Measurements from ENCODE around the gene GPR17.

The GPR17 gene, protein sequence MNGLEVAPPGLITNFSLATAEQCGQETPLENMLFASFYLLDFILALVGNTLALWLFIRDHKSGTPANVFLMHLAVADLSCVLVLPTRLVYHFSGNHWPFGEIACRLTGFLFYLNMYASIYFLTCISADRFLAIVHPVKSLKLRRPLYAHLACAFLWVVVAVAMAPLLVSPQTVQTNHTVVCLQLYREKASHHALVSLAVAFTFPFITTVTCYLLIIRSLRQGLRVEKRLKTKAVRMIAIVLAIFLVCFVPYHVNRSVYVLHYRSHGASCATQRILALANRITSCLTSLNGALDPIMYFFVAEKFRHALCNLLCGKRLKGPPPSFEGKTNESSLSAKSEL

DNA sequence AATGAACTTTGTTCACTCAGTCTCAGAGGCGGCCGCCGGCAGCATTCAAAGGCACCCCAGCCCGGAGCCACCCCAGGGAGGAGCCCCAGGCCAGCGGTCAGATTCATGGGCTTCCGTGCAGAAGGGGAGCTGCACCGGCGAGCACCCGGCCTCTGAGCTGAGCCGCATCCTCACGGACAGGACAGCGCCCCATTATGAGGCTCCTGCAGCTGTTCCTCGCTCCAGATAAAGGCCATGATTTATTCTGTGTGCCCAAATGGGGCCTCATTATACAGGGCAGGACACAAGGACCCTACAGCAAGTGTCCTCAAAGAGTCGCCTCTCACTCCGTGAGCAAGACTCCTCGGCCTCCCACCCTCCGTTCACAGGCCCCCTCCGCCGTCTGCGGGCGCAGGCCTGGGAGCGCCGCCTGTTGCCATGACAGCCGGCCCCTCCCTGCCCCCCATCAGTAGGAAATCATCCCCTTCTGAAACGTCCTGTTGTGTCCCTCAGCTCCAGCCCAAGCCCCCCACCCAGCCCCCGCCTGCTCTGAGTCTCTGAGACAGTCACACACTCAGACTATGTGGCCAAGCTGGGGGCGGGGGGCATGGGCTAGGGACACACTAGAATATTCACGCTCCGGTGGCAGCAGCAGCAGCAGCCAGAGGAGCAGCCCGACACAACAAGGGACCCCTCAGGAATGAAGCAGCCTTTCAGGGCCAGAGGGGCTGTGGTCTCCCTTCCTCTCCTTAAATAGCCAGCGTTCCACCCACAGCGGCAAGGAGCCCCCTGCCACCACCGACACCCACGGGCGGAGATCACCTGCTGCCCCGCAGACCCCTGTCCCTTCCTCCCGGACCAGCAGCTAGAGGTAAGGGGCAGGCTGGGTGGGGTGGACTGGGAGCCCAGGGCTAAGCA is at the start of gene GPR17:
Gene GPR17, plus strand, starts transcription at position 759 of the 897 bp plus-strand sequence. CDS start 4,583 bp downstream, outside the sequence.
- DNase-seq = no peak

DNA sequence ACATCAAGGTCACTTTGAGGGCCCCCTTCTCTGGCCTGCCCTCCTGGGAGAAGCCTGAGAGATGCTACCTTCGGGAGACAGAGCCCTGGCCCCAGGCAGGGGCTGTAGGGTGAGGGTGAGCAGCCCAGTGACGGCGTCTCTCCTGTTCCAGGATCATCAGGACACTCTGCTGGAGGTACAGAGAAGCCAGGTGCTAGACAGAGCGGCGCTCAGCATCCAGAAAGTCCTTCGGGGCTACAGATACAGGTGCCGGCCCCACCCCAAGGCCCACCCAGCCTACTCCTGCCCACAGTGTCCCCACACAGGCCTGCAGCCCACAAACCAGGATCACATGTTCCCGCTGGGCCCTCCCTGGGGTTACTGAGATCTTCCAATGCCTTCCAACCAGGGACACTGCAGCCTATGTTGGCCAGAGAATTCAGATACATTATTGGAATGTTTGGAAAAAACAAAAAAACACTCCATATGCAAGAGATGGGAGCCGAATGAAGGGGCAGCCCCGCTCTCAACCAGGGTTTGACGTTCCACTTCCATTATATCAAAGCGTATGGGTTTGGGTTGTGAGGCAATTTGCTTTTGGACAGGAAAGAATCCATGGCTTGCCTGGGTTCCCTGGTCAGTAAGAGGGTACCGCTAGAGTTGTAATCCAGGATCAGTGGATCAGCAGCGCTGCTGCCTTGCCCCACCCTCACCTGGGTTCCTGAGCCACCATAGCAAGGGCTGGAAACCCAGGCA is 49.5 kb upstream of the GPR17 start:
- DNase-seq = no peak

DNA sequence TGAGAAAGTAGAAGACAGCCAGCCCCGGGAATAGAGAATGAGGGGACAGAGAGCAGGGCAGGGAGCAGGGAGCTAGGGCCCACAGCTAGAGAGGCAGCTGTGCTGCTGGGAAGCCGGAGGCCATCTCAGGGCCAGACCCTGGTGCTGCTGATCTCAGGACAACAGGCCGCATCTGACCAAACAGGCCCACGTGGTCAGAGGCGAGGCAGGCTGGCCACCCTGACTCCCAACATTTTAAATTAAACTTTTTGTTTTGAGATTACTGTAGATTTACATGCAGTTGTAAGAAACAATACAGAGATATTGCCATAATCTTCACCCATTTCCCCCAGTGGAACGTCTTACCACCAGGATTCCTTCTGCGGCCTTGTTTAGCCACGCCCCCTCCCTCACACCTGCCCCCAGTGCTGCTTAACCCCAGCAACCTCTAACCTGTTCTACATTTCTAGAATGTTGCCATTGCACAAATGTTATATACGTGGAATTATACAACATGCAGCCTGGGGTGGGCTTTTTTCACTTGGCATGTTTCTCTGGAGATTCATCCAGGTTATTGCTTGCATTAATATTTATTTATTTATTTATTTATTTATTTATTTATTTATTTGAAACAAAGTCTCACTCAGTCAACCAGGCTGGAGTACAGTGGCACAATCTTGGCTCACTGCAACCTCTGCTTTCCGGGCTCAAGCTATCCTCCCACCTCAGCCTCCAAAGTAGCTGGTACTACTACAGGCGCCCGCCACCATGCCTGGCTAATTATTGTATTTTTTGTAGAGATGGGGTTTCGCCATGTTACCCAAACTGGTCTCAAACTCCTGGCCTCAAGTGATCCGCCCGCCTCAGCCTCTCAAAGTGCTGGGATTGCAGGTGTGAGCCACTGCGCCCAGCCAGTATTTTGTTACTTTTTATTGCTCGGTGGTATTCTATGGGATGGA is 48.6 kb upstream of the GPR17 start:
- no peak for DNase-seq

DNA sequence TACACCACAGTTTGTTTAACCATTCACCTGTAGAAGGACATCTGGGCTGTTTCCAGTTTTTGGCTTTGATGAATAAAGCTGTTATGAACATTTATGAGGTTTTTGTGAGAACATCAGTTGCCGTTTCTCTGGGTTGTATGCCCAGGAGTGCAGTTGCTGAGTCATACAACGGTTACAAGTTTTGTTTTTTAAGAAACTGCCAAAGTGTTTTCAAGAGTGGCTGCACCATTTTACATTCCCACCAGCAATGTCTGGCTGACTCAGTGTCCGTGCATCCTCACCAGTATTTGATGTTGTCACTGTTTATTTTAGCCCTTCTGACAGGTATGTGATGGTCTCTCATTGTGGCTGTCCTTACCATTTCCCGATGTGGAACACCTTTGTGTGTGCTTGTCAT is 48.0 kb upstream of the GPR17 start:
- DNase-seq = no peak

DNA sequence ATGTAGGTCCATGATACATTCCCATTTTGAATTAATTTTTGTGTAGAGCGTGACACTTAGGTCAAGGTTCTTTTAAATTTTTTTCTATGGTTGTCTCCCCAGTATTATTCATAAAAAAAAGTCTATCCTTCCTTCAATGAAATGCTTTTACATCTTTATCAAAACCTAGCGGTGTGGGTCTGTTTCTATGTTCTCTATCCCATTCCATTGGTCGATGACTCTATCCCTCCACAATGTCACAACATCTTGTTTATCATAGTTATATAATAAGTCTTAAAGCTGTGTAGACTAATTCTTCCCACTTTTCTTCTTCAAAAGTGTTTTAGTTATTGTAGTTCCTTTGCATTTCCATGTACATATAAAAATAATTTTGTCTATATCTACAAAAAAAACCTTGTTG is 47.2 kb upstream of the GPR17 start:
- no peak for DNase-seq

GRCh38 chr2:127599211-127599610 is 46.7 kb upstream of the GPR17 start:
- DNase-seq = no peak

GRCh38 chr2:127604986-127605385 is 41.0 kb upstream of the GPR17 start:
- DNase-seq = no peak

DNA sequence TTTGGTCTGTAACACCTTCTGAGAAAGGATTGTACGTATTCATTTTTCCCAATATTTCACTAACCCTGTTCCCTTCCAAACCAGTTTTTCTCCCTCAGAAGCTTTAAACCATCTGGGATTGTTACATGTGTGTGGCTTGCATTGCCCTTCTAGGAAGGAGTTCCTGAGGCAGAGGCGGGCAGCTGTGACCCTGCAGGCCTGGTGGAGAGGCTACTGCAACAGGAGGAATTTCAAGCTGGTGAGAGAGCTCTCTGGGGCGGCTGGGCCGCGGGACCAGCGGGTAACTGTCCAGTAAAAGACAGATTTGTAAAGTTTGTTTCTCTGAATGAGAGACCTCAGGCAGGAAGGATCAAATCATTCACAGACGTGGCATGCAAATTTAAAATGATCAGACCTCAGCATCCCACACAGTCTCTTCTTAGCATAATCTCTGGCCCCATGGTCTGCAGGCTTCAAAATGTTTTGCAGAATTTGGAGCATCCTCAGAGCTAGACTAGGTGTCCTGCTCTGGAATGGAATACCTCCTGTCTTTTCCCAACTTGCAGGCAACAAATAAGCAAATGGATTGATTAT is 40.2 kb upstream of the GPR17 start:
- no peak for DNase-seq

DNA sequence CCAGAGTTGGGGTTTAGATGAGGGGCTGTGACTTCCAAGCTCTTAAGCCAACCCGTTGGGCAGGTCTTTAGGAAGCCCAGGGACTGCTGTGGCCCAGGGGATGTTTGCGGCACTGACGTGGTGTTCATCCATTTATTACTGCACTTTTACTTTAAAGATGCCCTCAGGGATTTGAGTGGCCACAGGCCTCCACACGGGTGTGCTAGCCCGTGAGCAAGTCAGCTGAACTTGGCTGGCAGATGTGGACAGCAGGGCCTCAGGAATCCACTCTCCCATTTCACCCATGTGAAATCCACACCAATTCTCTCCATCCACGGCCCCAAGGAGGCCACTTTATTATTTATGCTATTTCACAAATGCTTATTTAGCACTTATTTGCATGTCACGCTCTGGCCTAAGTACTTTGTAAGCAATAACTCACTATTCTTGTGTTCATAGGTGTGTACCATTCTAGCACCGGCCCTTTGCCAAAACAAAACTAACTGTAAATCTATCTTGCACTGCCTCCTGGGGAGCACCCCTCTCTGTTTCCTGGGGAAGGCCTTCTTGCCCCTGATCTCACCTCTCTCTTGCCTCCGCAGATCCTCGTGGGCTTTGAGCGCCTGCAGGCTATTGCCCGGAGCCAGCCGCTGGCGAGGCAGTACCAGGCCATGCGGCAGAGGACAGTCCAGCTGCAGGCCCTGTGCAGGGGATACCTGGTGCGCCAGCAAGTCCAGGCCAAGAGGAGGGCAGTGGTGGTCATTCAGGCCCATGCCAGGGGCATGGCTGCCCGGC is 39.1 kb upstream of the GPR17 start:
- no peak for DNase-seq

GRCh38 chr2:127607399-127607908 is 38.5 kb upstream of the GPR17 start:
- no peak for DNase-seq

DNA sequence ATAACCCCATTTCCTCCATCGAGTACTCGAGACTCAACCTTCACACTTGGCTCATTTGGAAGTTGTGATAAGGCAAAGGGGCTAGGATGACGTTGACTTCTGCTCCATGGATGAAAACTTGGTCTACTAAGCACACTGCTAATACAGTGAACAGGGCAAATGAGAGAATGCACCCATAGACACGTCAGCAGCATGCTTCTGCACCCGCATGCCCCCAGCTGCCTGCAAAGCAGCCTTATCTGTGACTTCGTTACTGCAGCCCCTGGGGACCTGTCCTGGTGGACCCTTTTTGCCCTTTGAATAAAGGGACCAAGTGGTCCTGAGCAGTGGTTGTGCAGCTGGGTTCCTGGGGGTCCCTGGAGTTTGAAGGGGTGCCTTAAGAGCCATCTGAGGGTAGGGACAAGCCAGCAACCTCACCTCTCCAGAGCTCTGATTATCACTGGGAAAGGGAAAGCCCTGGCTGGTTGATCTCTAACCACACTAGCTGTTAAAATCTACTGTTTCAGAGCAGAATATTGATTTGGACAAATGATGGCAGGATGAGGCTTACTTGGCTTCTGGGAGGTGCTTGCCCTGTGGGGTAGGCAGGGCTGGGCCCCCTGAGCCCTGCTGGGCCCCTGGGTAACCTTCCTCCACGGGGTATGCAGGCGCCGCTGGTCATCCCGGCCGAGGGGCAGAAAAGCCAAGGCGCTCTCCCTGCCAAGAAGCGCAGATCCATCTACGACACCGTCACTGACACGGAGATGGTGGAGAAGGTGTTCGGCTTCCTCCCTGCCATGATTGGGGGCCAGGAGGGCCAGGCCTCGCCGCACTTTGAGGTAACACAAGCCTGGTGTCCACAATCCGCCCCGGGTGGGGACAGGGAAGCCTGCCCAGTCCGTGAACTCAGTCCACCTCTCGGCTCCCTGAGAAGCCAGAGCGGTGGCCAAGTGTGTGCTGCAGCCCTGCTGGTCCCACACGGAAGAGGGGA is 37.6 kb upstream of the GPR17 start:
- DNase-seq = no peak

GRCh38 chr2:127609031-127609751 is 36.8 kb upstream of the GPR17 start:
- no peak for DNase-seq

- DNase-seq = no peak
These were observed 36.1 kb upstream of the GPR17 start for GRCh38 chr2:127609818-127610217.

DNA sequence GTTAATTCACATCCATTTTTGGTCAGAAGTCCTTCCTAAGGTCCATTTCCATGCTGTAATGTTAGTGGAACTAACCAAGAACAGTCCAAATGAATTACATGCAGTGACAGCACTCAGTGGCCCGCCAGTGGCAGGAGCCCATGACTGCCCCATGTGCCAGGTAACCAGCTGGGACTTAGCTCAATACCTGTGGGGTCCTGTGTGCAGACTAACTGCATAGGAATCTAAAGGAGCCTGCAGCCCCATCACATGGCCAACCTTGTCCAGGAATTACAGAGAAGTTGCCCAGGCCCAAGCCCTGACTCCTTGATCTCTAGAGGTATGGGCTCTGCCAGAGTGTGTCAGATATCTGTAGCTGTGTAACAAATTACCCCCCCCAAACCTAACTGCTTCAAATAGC is 35.4 kb upstream of the GPR17 start:
- no peak for DNase-seq

- DNase-seq = no peak
These were observed 34.7 kb upstream of the GPR17 start for GRCh38 chr2:127611076-127611925.

- DNase-seq = no peak
These were observed 33.7 kb upstream of the GPR17 start for GRCh38 chr2:127612111-127612822.

- DNase-seq = no peak
These were observed 31.7 kb upstream of the GPR17 start for GRCh38 chr2:127614246-127614645.

All from CD4-positive, alpha-beta T cell treated with Interleukin-12 subunit alpha and Interleukin-12 subunit beta, for 1 hour (primary cell).